Activated B cell treated with CpG ODN at 0.5 μM for 24 hours (primary cell): ENCODE results near the gene SETMAR. TPM values are rescaled to one million over a fixed set of nuclear protein-coding genes. Genes with fewer than 3 reads are reported as not detected.
A peak's percentile ranks its signal among the peaks of the same experiment; 100 is the strongest.

ENCODE experiments used
- ATAC-seq: fragments of 200-7000 bp; cut with Tn5 transposase; one replicate; pipeline ENCODE4 v1.10.0; 2021; ENCODE audit warnings: low read depth, mild to moderate bottlenecking, moderate library complexity
- CTCF ChIA-PET: fragments of 350-600 bp; sonication (Branson Sonifier 250); formaldehyde crosslinking; loops from one replicate; lab custom pipeline; 2021; ENCODE audit warnings: antibody characterized with exemption; lab: Charles Lee
- POLR2A ChIA-PET: fragments of 350-600 bp; sonication (Branson Sonifier 250); formaldehyde crosslinking; loops from one replicate; lab custom pipeline; 2021; ENCODE audit warnings: antibody characterized with exemption; lab: Charles Lee
- DNase-seq: peaks from one replicate; pipeline ENCODE4 v3.0.0; 2022
- H3K27ac Mint-ChIP-seq: one replicate; pipeline ENCODE4 v1.8.0; 2020; ENCODE audit warnings: mixed read lengths
- H3K27me3 Mint-ChIP-seq: one replicate; pipeline ENCODE4 v1.8.0; 2021; ENCODE audit warnings: mixed read lengths
- H3K36me3 Mint-ChIP-seq: one replicate; pipeline ENCODE4 v1.8.0; 2021; ENCODE audit warnings: low read depth, mixed read lengths
- H3K4me1 Mint-ChIP-seq: one replicate; pipeline ENCODE4 v1.8.0; 2021; ENCODE audit warnings: mixed read lengths
- H3K4me3 Mint-ChIP-seq: one replicate; pipeline ENCODE4 v1.8.0; 2020; ENCODE audit warnings: mild to moderate bottlenecking, mixed read lengths
- H3K9me3 Mint-ChIP-seq: one replicate; pipeline ENCODE4 v1.8.0; 2020; ENCODE audit warnings: mixed read lengths
- intact Hi-C: fragments of 100-400 bp; cut with micrococcal nuclease; formaldehyde crosslinking; loops from one replicate; pipeline ENCODE4 v1.15.1; 2024
- total RNA-seq: library from RNA; stranded (reverse); gene quantifications from 2 replicates; pipeline ENCODE4 v1.2.3, GENCODE V29; 2022
- TF ChIP-seq, protein P1 (sequence below): fragments of 200-600 bp; IDR thresholded peaks from one replicate; pipeline ENCODE4 v1.8.0; 2022; ENCODE audit warnings: antibody characterized with exemption, mild to moderate bottlenecking

SETMAR gene
- total RNA-seq: 10.3 and 11.4 TPM in 2 replicates

DNA sequence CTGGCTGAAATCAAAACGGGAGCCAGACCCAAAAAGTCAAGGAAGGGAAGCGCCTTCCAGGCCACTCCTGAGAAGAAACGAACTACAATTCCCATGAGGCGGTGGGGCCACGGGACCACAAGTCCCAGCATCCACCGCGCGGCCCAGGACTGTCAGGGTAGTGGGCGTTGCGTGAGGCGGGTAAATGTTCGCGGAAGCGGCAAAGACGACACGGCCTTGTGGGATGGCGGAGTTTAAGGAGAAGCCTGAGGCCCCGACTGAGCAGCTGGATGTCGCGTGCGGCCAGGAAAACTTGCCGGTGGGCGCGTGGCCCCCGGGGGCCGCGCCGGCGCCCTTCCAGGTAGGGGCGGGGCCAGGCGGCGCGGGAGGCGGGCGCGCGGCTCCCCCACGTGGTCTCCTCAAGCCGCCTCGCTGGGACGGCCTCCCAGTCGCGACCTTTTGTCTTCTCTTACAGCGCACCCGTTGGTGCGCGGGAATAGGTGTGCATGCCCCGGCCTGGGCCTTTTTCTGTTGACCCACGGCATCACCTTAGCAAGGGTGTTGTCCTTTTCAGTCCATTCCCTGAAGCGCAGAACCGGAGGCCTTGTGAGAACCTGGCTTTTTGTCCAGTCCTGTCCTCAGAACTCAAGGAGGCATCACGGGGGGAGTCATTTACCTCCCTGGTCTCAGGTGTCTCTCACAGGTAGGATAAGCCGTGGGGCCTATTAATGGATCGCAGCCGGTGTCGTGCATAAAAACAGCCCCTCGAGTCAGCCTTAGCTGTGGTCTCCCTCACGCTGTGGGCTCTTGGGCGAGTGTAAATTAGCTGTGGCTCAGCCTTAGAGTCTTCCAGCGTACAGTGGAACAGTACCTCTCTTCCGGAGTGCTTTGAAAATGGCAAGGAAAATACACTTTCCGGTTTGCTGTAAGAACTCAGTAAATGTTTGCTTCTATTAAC lies at the start of gene SETMAR:
Gene SETMAR (plus strand): TSS at position 183 of the 937 bp plus-strand sequence. CDS start 2 bp downstream, at position 185.
- peaks cover 11% of the 10 kb centered on the region for H3K4me1 Mint-ChIP-seq
- H3K4me3 Mint-ChIP-seq: peak within 1 kb of the TSS; percentile 98
- DNase-seq: peak; percentile 77
- intact Hi-C loops: loop anchor here (1.0 to 10.0 kb wide), 6 partner anchors 163 to 1177 kb away; partner anchors contain the start of genes ARL8B, CRBN, ITPR1 and SUMF1
- ATAC-seq: peak; percentile 96
- CTCF ChIA-PET: interaction anchor here (1.1 kb wide), 1 partner anchor 1103 kb away, joined by 4 read pairs; no protein-coding TSS in a partner anchor
- H3K27me3 Mint-ChIP-seq: no peaks in the 10 kb centered on the region
- POLR2A ChIA-PET: interaction anchor here (1.5 kb wide), 1 partner anchor 11 kb away, joined by 5 read pairs; no protein-coding TSS in a partner anchor
- TF ChIP-seq, protein P1, sequence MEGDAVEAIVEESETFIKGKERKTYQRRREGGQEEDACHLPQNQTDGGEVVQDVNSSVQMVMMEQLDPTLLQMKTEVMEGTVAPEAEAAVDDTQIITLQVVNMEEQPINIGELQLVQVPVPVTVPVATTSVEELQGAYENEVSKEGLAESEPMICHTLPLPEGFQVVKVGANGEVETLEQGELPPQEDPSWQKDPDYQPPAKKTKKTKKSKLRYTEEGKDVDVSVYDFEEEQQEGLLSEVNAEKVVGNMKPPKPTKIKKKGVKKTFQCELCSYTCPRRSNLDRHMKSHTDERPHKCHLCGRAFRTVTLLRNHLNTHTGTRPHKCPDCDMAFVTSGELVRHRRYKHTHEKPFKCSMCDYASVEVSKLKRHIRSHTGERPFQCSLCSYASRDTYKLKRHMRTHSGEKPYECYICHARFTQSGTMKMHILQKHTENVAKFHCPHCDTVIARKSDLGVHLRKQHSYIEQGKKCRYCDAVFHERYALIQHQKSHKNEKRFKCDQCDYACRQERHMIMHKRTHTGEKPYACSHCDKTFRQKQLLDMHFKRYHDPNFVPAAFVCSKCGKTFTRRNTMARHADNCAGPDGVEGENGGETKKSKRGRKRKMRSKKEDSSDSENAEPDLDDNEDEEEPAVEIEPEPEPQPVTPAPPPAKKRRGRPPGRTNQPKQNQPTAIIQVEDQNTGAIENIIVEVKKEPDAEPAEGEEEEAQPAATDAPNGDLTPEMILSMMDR: no peak
- H3K36me3 Mint-ChIP-seq: peaks cover 15% of the 10 kb centered on the region
- peak within 1 kb of the TSS; percentile 98 for H3K27ac Mint-ChIP-seq
- H3K9me3 Mint-ChIP-seq: no peaks in the 10 kb centered on the region

DNA sequence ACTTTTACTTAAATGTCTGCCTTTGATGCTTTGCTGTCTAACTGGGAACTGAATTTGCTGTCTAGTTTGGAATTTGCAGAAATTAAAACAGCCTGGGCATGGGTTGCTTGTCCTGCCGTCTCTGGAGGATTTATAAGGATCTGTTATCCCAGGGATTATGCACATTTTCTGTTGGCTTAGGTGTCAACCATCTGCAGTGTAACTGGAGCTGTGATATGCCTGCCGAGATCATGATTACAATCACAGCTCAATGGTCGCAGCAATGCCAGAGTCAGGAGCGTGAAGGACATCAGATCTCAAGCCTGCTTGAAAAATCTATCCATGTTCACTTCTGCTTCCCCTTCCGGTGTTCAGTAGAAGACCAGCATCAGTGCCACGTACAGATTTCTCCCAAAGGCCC lies 41.8 kb upstream of the SETMAR start:
- CTCF ChIA-PET: no interaction called here
- no peaks in the 10 kb centered on the region for H3K27me3 Mint-ChIP-seq
- no peak overlapping the region for H3K4me3 Mint-ChIP-seq
- no peaks in the 10 kb centered on the region for H3K9me3 Mint-ChIP-seq
- DNase-seq (no peak), ATAC-seq (no peak)
- intact Hi-C loops: no loop called here
- POLR2A ChIA-PET: no interaction called here
- H3K4me1 Mint-ChIP-seq: no peaks in the 10 kb centered on the region
- no peak overlapping the region for H3K27ac Mint-ChIP-seq
- H3K36me3 Mint-ChIP-seq: no peaks in the 10 kb centered on the region
- TF ChIP-seq, protein P1: no peak

DNA sequence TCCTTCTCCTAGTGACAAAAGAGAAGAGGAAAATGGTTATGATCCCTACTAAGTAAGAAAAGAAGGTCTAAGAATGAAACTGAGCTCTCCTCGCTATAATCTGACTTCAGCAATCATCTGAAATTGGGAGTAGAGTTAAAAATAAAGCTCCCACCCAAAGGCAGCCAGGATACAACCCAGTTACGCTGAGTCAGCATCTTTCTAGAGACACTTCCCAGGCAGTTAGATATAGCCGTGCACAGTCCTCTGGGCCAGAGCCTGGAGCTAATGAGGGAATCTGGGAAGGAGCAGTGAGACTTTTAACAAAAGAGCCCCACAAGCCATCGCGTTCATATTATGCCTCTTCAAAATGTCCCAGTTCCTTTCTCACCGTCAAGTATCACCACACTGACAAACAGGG lies 39.1 kb upstream of the SETMAR start:
- ChIA-PET CTCF (no interaction called here), POLR2A (no interaction called here)
- Mint-ChIP-seq H3K27ac (no peak overlapping the region), H3K36me3 (no peaks in the 10 kb centered on the region), H3K9me3 (no peaks in the 10 kb centered on the region), H3K27me3 (no peaks in the 10 kb centered on the region), H3K4me1 (peaks cover 3% of the 10 kb centered on the region), H3K4me3 (no peak overlapping the region)
- ATAC-seq (no peak), DNase-seq (no peak)
- intact Hi-C loops: no loop called here
- TF ChIP-seq, protein P1: no peak

DNA sequence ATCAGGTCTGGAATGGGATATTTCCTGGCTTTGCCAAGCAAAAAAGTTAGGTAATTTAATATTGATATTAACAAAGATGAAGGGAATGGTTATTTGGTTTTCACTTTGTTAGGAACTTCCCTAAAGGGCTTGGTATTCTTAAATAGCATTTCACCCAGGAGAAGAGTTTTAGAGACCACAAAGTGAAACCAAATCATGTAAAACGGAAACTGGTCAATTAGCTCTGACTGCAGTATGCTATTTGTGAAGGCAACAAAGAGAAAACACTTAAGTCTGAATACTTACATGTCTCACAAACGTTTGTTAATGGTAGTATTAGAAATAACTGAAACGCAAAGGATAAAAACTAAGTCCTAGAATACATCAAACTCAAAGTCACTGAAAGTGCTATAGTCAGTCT lies 32.4 kb upstream of the SETMAR start:
- CTCF ChIA-PET: interaction anchor here (0.8 to 4.5 kb wide), 4 partner anchors 19 to 1070 kb away, joined by 3 to 138 read pairs (median 4); no protein-coding TSS in a partner anchor

More for the DNA sequence above, 32.4 kb upstream of the SETMAR start:
- Mint-ChIP-seq H3K27ac (no peak overlapping the region), H3K4me1 (peaks cover 26% of the 10 kb centered on the region), H3K27me3 (no peaks in the 10 kb centered on the region), H3K9me3 (no peaks in the 10 kb centered on the region), H3K4me3 (no peak overlapping the region), H3K36me3 (no peaks in the 10 kb centered on the region)
- POLR2A ChIA-PET: no interaction called here
- DNase-seq: no peak
- TF ChIP-seq, protein P1: no peak
- intact Hi-C loops: loop anchor here (10.0 kb wide), 1 partner anchor 206 kb away; no protein-coding TSS in a partner anchor
- no peak for ATAC-seq
